ENCODE measurements around the gene KIF5B. TPM values are rescaled to one million over a fixed set of nuclear protein-coding genes. Genes with fewer than 3 reads are reported as not detected.
"Not testable (repeated sequence)": the region's sequence is repeated elsewhere in the genome, so short reads cannot be mapped to it uniquely, and the experiment has no call there.

KIF5B gene
- total RNA-seq, 1 experiment from 2014 or later, result 55.4 TPM

GRCh38 chr10:32060347-32060746, 4.1 kb upstream of the KIF5B start:
- no peak for DNase-seq (ENCODE audit: low spot score)

- DNase-seq (ENCODE audit: low spot score), result no peak
Measured at GRCh38 chr10:32059472-32059871, 3.2 kb upstream of the KIF5B start.

GRCh38 chr10:32057036-32057372, 779 bp upstream of the KIF5B start:
- no peak for DNase-seq (ENCODE audit: low spot score)

- peak; percentile 41 for DNase-seq (ENCODE audit: low spot score)
Measured at GRCh38 chr10:32055478-32056135, 618 bp downstream of the KIF5B start.

GRCh38 chr10:32054094-32054493, 2.1 kb downstream of the KIF5B start:
- peak; percentile 2 for DNase-seq (ENCODE audit: low spot score)

- not testable (repeated sequence) for DNase-seq (ENCODE audit: low spot score)
Measured at GRCh38 chr10:32053392-32053791, 2.8 kb downstream of the KIF5B start.

- DNase-seq (ENCODE audit: low spot score), result no peak
Measured at GRCh38 chr10:32051926-32052325, 4.3 kb downstream of the KIF5B start.

GRCh38 chr10:32050177-32050576, 6.0 kb downstream of the KIF5B start:
- DNase-seq (ENCODE audit: low spot score), result no peak

- no peak for DNase-seq (ENCODE audit: low spot score)
Measured at GRCh38 chr10:32049113-32049512, 7.1 kb downstream of the KIF5B start.

GRCh38 chr10:32048282-32048681, 7.9 kb downstream of the KIF5B start:
- DNase-seq (ENCODE audit: low spot score), result no peak

- no peak for DNase-seq (ENCODE audit: low spot score)
Measured at GRCh38 chr10:32047881-32048280, 8.3 kb downstream of the KIF5B start.

GRCh38 chr10:32046151-32046550, 10.1 kb downstream of the KIF5B start:
- no peak for DNase-seq (ENCODE audit: low spot score)

GRCh38 chr10:32042730-32043129, 13.5 kb downstream of the KIF5B start:
- DNase-seq (ENCODE audit: low spot score), result not testable (repeated sequence)

GRCh38 chr10:32041290-32042028, 14.8 kb downstream of the KIF5B start:
- no peak for DNase-seq (ENCODE audit: low spot score)

- no peak for DNase-seq (ENCODE audit: low spot score)
Measured at GRCh38 chr10:32039734-32040133, 16.5 kb downstream of the KIF5B start.

- no peak for DNase-seq (ENCODE audit: low spot score)
Measured at GRCh38 chr10:32038777-32039176, 17.4 kb downstream of the KIF5B start.

- no peak for DNase-seq (ENCODE audit: low spot score)
Measured at GRCh38 chr10:32036922-32037321, 19.3 kb downstream of the KIF5B start.

- DNase-seq (ENCODE audit: low spot score), result no peak
Measured at GRCh38 chr10:32035038-32035437, 21.2 kb downstream of the KIF5B start.

- DNase-seq (ENCODE audit: low spot score), result no peak
Measured at GRCh38 chr10:32033171-32033570, 23.1 kb downstream of the KIF5B start.

- no peak for DNase-seq (ENCODE audit: low spot score)
Measured at GRCh38 chr10:32031920-32032319, 24.3 kb downstream of the KIF5B start.

- no peak for DNase-seq (ENCODE audit: low spot score)
Measured at GRCh38 chr10:32031424-32031823, 24.8 kb downstream of the KIF5B start.

- DNase-seq (ENCODE audit: low spot score), result no peak
Measured at GRCh38 chr10:32028710-32029109, 27.5 kb downstream of the KIF5B start.

GRCh38 chr10:32023264-32023663, 33.0 kb downstream of the KIF5B start:
- DNase-seq (ENCODE audit: low spot score), result no peak

- DNase-seq (ENCODE audit: low spot score), result no peak
Measured at GRCh38 chr10:32017044-32017443, 39.2 kb downstream of the KIF5B start.
